Panc1 (cell line): ENCODE measurements around the gene KRT83. TPM values are rescaled to one million over a fixed set of nuclear protein-coding genes. Genes with fewer than 3 reads are reported as not detected.

Source experiments
- ATAC-seq: fragments of 200-7000 bp; cut with Tn5 transposase; 2 replicates; pipeline ENCODE4 v1.9.1; 2020; ENCODE audit warnings: mild to moderate bottlenecking, moderate library complexity
- BruUV-seq: library from RNA; stranded (reverse); fragments of 400-500 nt; replicated peaks from 2 replicates; lab custom pipeline; 2021; lab: Mats Ljungman, UMichigan
- CTCF ChIA-PET: fragments of 300-600 bp; sonication (Branson Sonifier 250); formaldehyde crosslinking; loops from one replicate; lab custom pipeline; 2022; ENCODE audit warnings: antibody characterized with exemption; lab: Charles Lee
- POLR2A ChIA-PET: fragments of 300-600 bp; sonication (Branson Sonifier 250); formaldehyde crosslinking; loops from one replicate; lab custom pipeline; 2022; ENCODE audit warnings: antibody characterized with exemption; lab: Charles Lee
- DNase-seq: peaks from one replicate; pipeline ENCODE4 v3.0.0-alpha.2; 2010; ENCODE audit warnings: low read depth, low spot score
- H3K27ac ChIP-seq: 2 replicates; pipeline ENCODE4 v1.5.1; 2011; ENCODE audit warnings: mild to moderate bottlenecking, low read length, inconsistent platforms
- H3K27me3 ChIP-seq: fragments of 200-500 bp; sonication (Bioruptor generic); 2 replicates; pipeline ENCODE4 v1.6.0; 2014; ENCODE audit warnings: low read length, inconsistent platforms; ENCODE audit not compliant: control insufficient read depth, insufficient read depth
- H3K36me3 ChIP-seq: fragments of 200-500 bp; sonication (Bioruptor generic); 2 replicates; pipeline ENCODE4 v1.5.1; 2014; ENCODE audit warnings: inconsistent platforms, mild to moderate bottlenecking, low read length, moderate library complexity; ENCODE audit not compliant: control insufficient read depth, insufficient read depth
- H3K4me1 ChIP-seq: 2 replicates; pipeline ENCODE4 v1.5.1; 2011; ENCODE audit warnings: inconsistent platforms, mild to moderate bottlenecking, low read length, moderate library complexity; ENCODE audit not compliant: control insufficient read depth, insufficient read depth
- H3K4me3 ChIP-seq, 2 experiments: 2 replicates each; pipeline ENCODE4 v1.5.1; 2011 to 2012; ENCODE audit warnings: low read depth in 2 of 2, low read length in 2 of 2, mild to moderate bottlenecking in 2 of 2, inconsistent platforms in 1 of 2, moderate library complexity in 1 of 2
- H3K9me3 ChIP-seq: fragments of 200-500 bp; sonication (Bioruptor generic); 2 replicates; pipeline ENCODE4 v1.5.1; 2014; ENCODE audit warnings: low read depth, mild to moderate bottlenecking, inconsistent platforms, low read length, moderate library complexity; ENCODE audit not compliant: control insufficient read depth, insufficient read depth
- POLR2AphosphoS5 ChIP-seq: IDR thresholded peaks from 2 replicates; pipeline ENCODE4 v1.6.1; 2012; ENCODE audit warnings: mild to moderate bottlenecking, low read depth, low read length, moderate library complexity
- SIN3A ChIP-seq: IDR thresholded peaks from 2 replicates; pipeline ENCODE4 v1.6.1; 2012; ENCODE audit warnings: low read depth, mild to moderate bottlenecking, low read length, moderate library complexity, borderline replicate concordance; ENCODE audit not compliant: insufficient read depth
- TCF7L2 ChIP-seq: IDR thresholded peaks from 2 replicates; pipeline ENCODE4 v1.6.1; 2011; ENCODE audit warnings: mild to moderate bottlenecking, low read depth, low read length, inconsistent platforms
- in situ Hi-C: cut with HindIII; loops from 2 replicates; pipeline ENCODE4 v1.10.0; 2016; ENCODE audit warnings: low sequenced_read_pairs, low pct_unique_long_range_greater_than_20kb
- intact Hi-C: fragments of 100-400 bp; cut with micrococcal nuclease; formaldehyde crosslinking; loops from one replicate; pipeline ENCODE4 v1.10.0; 2022; ENCODE audit not compliant: unreplicated experiment
- total RNA-seq: library from RNA; stranded (reverse); gene quantifications from one replicate; pipeline ENCODE4 v1.2.1, GENCODE V29; 2021; ENCODE audit not compliant: unreplicated experiment
- TF ChIP-seq, protein P1 (sequence below), 2 experiments: IDR thresholded peaks; 2 replicates each; pipeline ENCODE4 v1.6.1; 2011 to 2012; ENCODE audit warnings: low read depth in 2 of 2, control low read depth in 1 of 2, low read length in 1 of 2, mild to moderate bottlenecking in 1 of 2, moderate library complexity in 1 of 2; ENCODE audit not compliant: insufficient read depth in 1 of 2
- TF ChIP-seq, protein P2 (sequence below): fragments of 450-650 bp; IDR thresholded peaks from 2 replicates; pipeline ENCODE4 v1.5.1; 2017; ENCODE audit warnings: mild to moderate bottlenecking

The KRT83 gene
- total RNA-seq, 1 experiment from 2014 or later, result 0.28 TPM

- intact Hi-C loops (loop anchor here (10.0 kb wide), 1 partner anchor 46 kb away; no protein-coding TSS in a partner anchor), in situ Hi-C loops (no loop called here)
- H3K36me3 ChIP-seq, result no peaks in the 10 kb centered on the region
- no peaks in the 10 kb centered on the region for H3K27me3 ChIP-seq
- BruUV-seq, result no TSS peak
- H3K4me1 ChIP-seq, result peaks cover 3% of the 10 kb centered on the region; the same call in 1 of the 2 replicates
- ATAC-seq, result no peak
- ChIA-PET CTCF (no interaction called here), POLR2A (no interaction called here)
- DNase-seq, result no peak
- H3K9me3 ChIP-seq, result no peaks in the 10 kb centered on the region
- H3K4me3 ChIP-seq, result no peak overlapping the region
- no peak overlapping the region for H3K27ac ChIP-seq
- TF ChIP-seq, protein P1, sequence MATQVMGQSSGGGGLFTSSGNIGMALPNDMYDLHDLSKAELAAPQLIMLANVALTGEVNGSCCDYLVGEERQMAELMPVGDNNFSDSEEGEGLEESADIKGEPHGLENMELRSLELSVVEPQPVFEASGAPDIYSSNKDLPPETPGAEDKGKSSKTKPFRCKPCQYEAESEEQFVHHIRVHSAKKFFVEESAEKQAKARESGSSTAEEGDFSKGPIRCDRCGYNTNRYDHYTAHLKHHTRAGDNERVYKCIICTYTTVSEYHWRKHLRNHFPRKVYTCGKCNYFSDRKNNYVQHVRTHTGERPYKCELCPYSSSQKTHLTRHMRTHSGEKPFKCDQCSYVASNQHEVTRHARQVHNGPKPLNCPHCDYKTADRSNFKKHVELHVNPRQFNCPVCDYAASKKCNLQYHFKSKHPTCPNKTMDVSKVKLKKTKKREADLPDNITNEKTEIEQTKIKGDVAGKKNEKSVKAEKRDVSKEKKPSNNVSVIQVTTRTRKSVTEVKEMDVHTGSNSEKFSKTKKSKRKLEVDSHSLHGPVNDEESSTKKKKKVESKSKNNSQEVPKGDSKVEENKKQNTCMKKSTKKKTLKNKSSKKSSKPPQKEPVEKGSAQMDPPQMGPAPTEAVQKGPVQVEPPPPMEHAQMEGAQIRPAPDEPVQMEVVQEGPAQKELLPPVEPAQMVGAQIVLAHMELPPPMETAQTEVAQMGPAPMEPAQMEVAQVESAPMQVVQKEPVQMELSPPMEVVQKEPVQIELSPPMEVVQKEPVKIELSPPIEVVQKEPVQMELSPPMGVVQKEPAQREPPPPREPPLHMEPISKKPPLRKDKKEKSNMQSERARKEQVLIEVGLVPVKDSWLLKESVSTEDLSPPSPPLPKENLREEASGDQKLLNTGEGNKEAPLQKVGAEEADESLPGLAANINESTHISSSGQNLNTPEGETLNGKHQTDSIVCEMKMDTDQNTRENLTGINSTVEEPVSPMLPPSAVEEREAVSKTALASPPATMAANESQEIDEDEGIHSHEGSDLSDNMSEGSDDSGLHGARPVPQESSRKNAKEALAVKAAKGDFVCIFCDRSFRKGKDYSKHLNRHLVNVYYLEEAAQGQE (IDR thresholded peaks at IDR 0.05; ENCODE audit: insufficient read depth in 1 of 2, low read depth in 2 of 2, low read length in 1 of 2), result no peak
Observed at GRCh38 chr12:52271158-52271557, 50.0 kb downstream of the KRT83 start.

- no TSS peak for BruUV-seq
- ChIA-PET POLR2A (no interaction called here), CTCF (interaction anchor here (0.6 kb wide), 1 partner anchor 13 kb away, joined by 5 read pairs; no protein-coding TSS in a partner anchor)
- ATAC-seq (no peak), DNase-seq (no peak)
- Histone ChIP-seq H3K4me3 (no peak overlapping the region), H3K27ac (no peak overlapping the region), H3K36me3 (no peaks in the 10 kb centered on the region), H3K4me1 (peaks cover 3% of the 10 kb centered on the region; the same call in 1 of the 2 replicates), H3K9me3 (no peaks in the 10 kb centered on the region), H3K27me3 (no peaks in the 10 kb centered on the region)
- TF ChIP-seq POLR2AphosphoS5 (no peak), TCF7L2 (no peak), SIN3A (no peak)
- TF ChIP-seq, protein P1 (IDR thresholded peaks at IDR 0.05; ENCODE audit: insufficient read depth in 1 of 2, low read depth in 2 of 2, low read length in 1 of 2), result no peak
- TF ChIP-seq, protein P2, sequence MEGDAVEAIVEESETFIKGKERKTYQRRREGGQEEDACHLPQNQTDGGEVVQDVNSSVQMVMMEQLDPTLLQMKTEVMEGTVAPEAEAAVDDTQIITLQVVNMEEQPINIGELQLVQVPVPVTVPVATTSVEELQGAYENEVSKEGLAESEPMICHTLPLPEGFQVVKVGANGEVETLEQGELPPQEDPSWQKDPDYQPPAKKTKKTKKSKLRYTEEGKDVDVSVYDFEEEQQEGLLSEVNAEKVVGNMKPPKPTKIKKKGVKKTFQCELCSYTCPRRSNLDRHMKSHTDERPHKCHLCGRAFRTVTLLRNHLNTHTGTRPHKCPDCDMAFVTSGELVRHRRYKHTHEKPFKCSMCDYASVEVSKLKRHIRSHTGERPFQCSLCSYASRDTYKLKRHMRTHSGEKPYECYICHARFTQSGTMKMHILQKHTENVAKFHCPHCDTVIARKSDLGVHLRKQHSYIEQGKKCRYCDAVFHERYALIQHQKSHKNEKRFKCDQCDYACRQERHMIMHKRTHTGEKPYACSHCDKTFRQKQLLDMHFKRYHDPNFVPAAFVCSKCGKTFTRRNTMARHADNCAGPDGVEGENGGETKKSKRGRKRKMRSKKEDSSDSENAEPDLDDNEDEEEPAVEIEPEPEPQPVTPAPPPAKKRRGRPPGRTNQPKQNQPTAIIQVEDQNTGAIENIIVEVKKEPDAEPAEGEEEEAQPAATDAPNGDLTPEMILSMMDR, result no peak
- in situ Hi-C loops, result no loop called here
- intact Hi-C loops, result loop anchor here (10.0 kb wide), 1 partner anchor 46 kb away; no protein-coding TSS in a partner anchor
Observed at GRCh38 chr12:52270541-52271070, 50.6 kb downstream of the KRT83 start.
